Fibroblast of pulmonary artery (primary cell): ENCODE measurements around the gene AATK.

Experiments
- DNase-seq: peaks from one replicate; pipeline ENCODE4 v3.0.0-alpha.2; 2010; ENCODE audit warnings: low read depth
- H3K4me3 ChIP-seq: replicated peaks from 2 replicates; pipeline ENCODE4 v1.5.1; 2011; ENCODE audit warnings: low read depth, mild to moderate bottlenecking, control low read depth, low read length, moderate library complexity
- CTCF ChIP-seq: IDR thresholded peaks from 2 replicates; pipeline ENCODE4 v1.5.1; 2011; ENCODE audit warnings: mild to moderate bottlenecking, control low read depth, low read length, inconsistent platforms; ENCODE audit errors: missing control alignments

AATK gene

DNA sequence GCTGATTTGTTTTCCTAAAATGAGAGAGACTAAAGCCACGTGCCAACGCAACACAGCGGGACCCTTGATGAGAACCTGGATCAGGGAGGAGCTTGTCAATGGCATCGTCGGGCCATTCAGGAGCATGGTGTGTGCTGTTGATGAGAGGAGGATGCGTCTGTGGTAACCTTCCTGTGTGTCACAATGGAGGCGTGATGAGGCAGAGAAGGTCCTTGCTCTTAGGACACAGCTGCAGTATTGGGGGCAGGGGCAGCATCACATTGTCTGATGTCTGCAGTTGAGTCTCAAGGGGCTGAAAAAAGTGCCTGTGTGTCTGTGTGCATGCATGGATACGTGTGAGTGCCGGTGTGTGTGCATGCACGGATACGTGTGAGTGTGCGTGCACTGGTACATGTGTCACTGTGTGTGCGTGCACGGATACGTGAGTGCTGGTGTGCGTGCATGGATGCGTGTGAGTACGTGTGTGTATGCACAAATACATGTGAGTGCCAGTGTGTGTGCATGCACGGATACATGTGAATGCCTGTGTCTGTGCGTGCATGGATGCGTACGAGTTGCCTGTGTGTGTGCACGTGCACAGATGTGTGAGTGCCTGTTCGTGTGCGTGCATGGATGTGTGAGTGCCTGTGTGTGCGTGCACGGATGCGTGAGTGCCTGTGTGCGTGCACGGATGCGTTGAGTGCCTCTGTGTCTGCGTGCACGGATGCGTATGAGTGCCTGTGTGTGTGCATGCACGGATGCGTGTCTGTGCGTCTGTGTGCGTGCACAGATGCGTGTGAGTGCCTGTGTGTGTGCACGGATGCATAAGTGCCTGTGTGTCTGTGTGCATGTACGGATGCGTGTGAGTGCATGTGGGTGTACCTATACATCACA, 91.8 kb downstream of the AATK start:
- DNase-seq: no peak
- TF ChIP-seq CTCF: no peak
- H3K4me3 ChIP-seq: no peak overlapping the region

DNA sequence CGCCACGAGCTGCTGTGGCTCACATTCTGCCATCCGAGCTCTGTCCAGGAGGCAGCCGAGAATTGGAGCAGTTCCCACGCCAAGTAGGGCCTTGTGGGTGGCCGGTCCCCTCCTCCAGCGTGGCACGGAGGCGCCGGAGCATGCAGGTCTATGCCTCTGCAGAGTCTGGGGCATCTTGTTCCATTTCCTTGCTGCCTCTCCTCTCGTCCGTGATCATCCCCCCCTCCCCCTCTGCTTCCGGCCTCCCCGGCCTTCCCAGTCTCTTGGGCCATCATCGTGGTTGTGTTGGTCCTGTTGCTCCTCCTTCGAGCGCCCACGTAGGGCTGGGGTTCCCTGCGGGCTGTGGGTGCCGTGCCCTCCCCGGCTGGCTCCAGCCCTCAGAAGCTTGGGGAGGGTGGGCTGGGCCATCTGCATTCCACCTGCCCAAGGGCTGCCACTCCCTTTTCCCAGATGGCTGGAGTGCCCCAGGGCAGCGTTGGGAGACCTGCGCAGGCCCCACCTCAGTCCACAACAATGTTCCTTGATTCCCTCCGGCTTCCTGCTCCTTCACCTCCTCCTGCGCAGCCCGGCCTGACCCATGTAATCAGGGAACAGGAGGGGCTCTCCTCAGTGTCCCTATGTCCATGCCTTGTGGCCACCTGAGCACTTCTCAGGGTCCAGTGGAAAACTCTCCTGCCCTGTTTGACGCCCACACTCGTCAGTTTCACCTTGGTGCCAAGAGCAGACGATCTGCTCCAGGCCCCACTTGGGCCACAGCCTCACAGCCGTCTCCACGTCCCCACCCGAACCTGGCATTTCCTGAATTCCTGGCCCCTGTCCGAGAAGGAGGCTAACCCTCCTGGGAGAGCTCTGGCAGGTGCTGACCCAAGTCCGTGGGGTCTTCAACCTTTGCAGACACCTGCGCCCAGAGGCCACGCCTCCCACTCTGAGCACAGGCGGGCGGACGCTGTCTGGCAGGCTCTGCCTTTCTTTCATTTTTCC, 94.0 kb downstream of the AATK start:
- no peak for DNase-seq
- no peak overlapping the region for H3K4me3 ChIP-seq
- no peak for TF ChIP-seq CTCF

DNA sequence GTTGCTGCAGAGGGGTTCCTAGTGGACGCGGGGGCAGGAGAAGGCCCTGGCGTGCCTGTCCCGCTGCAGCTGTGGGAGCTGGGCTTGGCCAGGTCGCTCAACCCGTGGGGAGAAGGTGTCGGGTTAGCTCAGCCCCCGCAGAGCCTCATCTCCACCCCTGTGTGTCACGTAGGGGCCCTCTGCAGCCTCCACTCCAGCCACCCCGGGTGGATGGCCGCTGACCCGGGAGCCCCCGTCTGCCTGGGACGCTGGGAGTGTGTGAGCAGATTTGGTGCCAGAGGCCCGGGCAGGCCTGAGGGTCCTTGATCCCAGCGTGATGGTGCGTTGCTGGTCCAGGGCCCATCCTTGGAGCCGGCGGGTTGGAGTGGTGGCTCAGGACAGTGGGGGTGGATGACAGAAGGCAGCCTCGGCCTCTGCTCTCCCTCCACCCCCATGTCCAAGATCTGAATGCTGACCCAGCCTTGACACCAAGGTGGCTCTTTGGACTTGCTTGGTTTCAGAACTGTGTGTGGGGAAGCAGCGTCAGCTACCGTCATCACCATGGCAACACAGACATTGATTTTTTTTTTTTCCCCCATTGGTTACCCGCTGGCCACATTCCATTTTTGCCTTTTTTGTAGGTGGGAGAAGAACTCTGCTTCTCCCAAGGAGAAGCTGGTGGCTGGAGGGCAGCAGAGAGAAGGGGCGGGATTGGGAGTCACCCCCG, 95.3 kb downstream of the AATK start:
- no peak for TF ChIP-seq CTCF
- no peak overlapping the region for H3K4me3 ChIP-seq
- DNase-seq: no peak

DNA sequence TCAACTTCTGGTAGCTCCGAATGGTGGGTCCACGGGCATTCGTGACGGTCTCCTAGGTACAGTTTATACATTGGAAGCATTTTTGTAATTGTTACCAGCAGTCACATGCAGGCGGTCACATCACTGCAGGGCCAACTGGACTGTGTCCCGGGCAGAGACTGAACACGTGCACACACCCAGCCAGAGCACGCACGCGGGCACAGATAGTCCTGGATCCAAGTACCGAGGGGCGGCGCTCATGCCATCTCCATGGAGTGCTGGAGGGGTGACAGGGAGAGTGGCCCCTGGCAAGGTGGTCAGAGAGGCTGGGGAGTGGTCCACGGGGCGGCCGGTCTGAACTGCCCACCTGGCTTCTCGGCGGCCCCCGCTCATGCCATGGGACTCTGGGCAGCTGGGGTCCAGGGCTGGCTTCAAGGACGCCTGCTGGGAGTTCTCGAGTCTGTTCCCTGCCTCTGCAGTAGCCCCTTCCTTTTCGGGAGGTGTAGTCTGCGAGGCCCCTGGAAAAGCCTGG, 96.8 kb downstream of the AATK start:
- no peak for TF ChIP-seq CTCF
- DNase-seq: no peak
- no peak overlapping the region for H3K4me3 ChIP-seq

- DNase-seq: no peak
- TF ChIP-seq CTCF: no peak
- no peak overlapping the region for H3K4me3 ChIP-seq
Measured at GRCh38 chr17:81068411-81069134, 97.4 kb downstream of the AATK start.

DNA sequence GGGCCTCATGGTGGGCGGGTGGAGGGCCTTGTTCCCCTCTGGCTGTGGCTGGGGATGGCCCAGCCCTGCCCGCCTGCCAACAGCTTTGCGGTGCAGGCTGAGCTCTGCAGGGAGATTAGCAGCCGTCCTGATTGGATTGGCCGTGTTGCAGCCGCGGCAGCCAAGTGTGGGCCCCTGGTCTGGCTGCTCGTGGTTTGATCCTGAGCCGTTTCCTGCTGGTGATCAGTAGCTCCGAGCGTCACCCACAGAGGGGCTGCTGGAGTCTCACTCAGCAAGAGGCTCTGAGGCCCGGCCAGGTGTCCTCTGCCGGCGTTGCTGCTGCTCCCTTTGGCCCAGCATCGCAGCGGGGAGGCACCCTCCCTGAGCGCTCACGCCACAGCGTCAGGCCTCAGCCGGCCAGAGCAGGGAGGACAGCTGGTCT, 98.6 kb downstream of the AATK start:
- TF ChIP-seq CTCF: no peak
- DNase-seq: no peak
- H3K4me3 ChIP-seq: no peak overlapping the region
